T-helper 1 cell treated with Interleukin-12 subunit alpha and Interleukin-12 subunit beta and Interleukin-4 antibody, amounts not matched to agents 30 ng/mL and 1 ng/mL, for 36 hours (primary cell): ENCODE results near the gene CFAP251. TPM values are rescaled to one million over a fixed set of nuclear protein-coding genes. Genes with fewer than 3 reads are reported as not detected.
"Not testable (repeated sequence)": the region's sequence is repeated elsewhere in the genome, so short reads cannot be mapped to it uniquely, and the experiment has no call there.

Experiments used
- intact Hi-C: fragments of 100-400 bp; cut with micrococcal nuclease; formaldehyde crosslinking; loops from one replicate; pipeline ENCODE4 v1.15.1; 2024
- total RNA-seq: library from RNA; stranded (reverse); gene quantifications from 2 replicates; pipeline ENCODE4 v1.2.3, GENCODE V29; 2022

Gene CFAP251
- total RNA-seq, 1 donor from 2014 or later: 0.96 TPM

DNA sequence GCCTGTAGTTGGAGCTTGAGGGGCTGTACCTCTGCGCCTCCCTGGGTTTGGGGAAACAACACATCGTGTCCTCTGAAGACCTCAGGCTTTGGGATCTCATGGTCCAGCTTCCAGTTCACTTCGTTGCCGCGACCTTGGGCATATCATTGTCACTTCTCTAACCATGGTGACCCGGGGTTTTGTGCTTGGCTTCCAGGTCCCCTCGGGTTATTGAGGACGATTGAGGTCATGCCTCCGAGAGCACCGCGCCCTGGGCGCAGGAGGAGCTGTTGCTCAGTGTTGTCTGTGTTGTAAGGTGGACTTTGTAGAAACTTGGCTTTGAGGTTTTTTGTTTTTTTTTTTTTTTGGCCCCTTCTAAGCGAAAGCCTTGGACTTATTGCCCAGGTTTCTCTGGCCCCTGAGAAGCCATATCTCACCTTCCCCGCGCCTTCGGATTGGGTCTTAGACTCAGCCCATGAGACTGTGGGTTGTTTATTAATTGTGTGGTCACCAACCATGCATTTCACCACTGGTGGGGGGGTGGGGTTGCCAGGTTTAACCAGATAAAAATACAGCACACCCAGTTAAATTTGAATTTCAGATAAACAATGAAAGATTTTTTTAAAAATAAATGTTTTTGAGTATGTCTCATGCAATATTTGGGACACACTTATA, 105.9 kb downstream of the CFAP251 start:
- intact Hi-C loops: loop anchor here (5.0 kb wide), 1 partner anchor 107 kb away; the partner anchor contains the start of gene CFAP251

DNA sequence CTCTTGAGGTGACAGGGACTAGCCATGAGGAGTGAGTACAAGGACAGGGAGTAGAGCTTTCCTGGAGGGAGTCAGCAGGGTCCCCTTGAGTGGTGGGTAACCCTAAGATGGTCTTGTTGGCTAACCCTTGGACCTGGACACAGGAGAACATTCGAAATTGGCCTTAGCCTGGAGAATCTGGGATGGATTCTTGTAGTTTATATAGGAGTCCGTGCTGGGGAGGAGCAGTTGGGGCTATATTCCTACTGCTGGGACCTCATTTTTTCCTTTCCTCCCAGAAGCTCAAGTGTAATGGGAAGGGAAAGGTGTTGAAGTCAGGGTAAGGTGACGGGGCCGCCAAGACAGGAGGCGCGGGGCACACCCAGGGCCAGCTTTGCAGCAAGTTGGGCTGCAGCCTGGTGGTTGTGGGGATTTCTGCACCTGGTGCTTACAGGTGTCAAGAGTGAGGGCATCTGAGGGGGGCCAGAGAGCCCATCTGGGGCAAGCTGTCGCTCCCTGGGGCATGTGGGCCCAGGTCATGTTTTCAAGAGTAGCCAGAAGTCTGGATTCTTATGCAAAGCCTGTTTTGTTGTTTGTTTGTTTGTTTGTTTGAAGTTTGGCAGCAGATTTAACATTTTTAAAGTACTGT, 108.4 kb downstream of the CFAP251 start:
- intact Hi-C loops: no loop called here

DNA sequence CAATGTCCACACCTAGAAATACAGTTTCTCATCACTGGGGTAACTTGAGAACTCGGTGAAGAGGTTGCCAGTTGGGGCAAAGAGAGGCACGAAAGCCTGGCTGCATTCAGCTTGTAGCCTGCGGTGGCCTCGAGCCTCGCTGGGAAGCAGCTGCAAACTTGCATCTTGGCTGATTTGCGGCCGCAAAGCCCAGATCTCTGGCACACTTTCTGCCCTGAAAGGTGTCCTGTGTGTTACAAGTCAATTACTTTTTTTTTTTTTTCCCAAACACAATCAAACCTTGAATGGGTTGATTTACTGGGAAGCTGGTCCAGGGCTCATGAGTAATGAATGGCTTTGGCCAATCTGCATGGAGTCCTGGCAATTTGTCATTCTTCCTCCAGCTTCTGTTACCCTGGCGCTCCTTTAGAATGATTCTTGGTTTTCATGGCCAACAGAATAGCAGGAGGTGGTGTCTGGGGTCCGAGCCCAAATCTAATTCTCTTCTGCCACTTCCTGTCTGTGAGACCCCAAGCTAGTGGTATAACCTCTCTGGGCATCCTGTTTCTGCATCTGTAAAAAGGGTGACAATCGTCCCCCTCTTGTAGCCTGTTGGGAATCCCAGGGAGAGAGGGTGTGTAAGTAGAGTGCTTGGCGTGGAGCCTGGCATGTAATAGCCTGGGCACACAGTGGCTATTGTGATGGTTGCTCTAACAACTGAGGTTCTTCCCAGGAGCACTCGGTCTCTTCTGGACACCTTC, 109.9 kb downstream of the CFAP251 start:
- intact Hi-C loops: no loop called here

DNA sequence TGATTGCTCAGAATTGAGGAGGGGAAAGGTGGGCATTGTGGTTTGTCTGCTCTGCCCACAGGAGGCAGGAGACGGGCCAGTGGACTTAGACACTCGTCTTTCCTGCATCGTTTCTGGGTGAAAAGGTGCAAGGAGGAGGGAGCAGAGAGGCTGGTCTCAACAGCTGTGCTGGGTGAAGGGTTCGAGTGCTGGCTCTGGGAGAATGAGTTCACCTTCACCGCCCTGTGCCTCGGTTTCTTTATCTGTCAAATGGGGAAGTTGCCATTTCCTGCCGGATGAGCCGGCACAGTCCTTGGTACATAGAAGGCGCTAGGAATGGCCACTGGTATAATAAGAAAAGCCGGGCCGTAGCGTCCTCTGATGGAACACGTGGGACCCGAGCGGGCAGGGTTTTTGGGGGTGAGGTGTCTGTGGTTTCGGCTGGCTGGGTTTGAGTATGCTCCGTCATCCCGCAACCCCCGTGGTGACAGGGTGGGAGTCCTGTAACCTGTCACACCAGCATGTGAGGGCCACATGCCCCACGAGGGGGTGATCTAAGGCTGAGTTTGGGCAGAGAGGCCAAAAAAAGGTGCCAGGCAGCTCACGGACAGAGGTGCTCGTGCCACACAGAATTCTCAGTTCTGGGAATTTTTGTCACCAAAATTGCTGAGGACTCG, 110.6 kb downstream of the CFAP251 start:
- intact Hi-C loops: no loop called here

DNA sequence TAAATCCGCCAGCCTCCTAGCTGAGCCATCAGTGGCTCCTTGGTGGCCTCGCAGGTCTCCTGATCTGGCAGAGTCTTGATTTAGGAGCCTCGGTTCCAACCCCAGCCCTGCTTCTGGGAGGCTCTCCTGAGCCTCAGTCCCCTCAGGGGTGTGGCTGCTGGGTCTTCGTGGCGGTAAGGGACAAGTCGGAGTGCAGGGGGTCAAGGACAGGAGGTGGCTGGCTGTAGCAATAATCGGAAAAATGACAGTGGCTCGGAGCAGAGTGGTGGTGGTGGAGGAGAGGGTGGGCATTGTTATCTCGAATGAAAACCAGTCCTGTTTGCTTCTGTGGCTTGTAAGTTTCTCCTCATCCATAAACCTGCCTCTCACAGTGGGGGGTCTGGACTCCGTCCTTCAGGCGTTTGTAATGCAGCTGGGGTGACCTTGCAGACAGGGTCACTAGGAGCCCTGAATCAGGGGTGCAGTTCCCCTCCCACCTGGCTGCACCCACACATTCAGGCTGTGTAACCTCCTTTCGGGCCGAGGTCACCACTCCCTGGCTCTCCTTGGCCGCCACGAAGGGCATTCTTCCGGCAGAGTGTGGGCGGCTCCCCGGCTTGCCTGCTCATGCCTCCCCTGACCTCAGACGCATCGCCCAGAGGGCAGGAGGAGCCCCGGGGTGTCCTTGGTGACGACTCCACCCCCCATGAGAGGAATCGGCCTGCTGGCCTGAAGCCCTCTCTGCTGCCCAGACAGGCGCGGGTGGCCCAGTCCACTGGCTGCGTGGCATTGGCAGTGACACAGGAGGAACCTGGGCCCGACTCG, 111.4 kb downstream of the CFAP251 start:
- intact Hi-C loops: no loop called here

DNA sequence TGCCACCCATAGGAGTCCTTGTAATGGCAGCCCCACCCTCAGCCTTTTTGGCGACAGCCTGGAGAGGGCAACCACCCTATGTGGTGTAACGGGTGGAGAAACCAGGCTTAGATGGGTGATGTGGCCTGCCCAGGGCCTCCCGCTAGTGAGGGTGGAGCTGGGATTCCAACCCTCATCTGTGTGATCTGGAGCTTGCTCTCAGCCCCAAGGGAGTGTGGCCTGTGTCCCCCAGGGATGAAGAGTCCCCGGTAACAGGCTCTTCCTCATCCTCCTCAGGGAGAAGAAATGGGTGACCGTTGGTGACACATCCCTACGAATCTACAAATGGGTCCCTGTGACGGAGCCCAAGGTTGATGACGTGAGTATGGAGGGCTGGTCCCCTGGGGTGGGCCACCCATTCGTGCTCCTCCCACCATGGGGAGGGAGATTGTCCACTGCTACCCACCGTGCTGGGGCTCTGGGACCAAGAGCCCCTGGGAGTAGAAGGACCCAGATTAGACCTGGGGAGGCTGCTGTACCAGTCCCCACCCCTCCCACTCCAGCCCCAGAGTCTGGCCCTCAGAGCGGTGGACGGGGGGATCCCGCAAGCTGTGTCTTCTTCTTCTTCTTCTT, 112.1 kb downstream of the CFAP251 start:
- intact Hi-C loops: no loop called here

DNA sequence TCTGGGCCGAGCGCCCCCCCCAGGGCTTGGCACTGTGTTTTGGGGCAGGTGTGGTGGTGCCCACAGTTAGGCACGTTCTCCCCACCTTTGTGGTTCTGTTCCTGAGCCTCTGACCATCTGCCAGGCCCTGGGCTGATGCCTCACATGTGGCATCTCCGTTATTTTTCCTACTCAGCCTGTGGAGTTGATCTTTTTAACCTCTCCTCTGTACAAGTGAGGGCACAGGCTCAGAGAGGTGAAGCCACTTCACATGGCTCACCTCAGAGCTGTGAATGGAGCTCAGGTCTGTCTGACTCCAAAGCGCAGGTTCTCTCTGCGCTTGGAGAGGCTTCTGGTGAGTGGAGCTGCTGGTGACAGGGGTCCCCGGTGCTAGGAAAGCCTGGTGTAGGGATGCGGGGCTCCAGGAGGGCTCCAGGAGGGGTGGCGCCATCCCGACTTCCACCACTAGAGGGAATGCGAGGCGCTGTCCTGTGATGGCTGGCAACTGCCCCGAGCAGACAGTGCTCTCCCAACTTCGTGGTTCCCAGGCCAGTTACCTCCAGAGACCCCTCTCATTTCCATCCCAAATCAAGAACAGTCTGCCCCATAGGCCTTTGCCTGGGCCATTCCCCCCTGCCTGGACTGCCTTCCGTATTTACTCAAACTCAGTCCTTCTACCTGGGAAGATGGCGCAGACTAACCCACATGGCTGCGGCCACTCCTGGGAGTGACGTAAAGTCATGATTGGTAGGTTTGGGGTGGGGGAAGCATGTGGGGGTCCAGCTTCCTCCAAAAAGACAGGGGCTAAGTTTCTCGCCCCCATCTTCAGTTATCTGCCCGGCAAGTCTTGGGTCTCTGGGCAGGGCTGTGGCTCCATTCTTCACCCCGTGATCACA, 113.2 kb downstream of the CFAP251 start:
- intact Hi-C loops: no loop called here

DNA sequence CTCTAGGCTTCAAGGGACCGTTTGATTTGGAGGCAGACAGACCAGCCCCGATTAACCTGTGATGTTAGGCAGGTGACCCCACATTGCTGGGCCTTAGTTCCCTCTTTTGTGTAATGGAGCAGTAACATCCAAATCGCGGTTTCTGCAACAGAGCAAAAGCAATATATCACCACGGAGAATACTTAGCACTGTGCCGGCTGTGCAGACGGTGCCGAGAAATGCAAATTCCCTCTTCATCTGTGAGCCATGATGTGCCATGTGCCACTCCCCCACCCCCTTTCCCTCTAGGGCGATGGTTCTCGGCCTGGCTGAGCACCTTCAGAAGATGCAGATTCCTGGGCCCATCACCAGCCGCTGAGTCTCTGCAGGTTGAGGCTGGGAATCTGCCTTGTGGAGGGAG, 114.2 kb downstream of the CFAP251 start:
- intact Hi-C loops: no loop called here

DNA sequence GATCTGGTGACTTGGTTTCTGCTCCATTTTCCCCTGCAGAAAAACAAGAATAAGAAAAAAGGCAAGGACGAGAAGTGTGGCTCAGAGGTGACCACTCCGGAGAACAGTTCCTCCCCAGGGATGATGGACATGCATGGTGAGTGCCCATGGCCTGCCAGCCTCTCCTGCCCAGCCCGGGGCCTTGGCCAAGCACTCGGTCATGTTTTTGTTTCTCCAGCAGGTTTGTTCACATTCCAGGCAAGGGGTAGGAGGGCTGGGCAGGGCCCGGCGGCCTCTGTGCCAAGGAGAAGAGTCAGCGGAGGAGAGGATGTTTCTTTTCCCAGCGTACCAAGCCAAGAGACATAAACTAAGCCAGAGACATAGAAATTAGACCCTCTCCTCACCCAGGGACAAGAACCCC, 116.9 kb downstream of the CFAP251 start:
- intact Hi-C loops: no loop called here

DNA sequence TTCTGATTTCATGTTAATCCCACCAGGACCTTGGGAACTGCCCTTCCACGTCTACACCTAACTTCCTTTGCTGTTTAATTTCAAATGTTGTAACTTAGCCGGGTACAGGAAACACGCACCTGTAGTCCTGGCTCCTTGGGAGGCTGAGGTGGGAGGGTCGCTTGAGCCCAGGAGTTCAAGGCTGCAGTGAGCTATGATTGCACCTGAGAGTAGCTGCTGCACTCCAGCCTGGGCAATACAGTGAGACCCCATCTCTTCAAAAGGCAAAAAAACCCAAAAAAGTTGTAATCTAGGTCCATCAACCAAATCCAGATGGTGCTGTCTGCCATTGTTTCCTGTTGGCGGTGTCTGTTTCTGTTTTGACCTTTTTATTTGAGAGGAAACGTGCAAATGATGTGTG, 117.8 kb downstream of the CFAP251 start:
- intact Hi-C loops: no loop called here

DNA sequence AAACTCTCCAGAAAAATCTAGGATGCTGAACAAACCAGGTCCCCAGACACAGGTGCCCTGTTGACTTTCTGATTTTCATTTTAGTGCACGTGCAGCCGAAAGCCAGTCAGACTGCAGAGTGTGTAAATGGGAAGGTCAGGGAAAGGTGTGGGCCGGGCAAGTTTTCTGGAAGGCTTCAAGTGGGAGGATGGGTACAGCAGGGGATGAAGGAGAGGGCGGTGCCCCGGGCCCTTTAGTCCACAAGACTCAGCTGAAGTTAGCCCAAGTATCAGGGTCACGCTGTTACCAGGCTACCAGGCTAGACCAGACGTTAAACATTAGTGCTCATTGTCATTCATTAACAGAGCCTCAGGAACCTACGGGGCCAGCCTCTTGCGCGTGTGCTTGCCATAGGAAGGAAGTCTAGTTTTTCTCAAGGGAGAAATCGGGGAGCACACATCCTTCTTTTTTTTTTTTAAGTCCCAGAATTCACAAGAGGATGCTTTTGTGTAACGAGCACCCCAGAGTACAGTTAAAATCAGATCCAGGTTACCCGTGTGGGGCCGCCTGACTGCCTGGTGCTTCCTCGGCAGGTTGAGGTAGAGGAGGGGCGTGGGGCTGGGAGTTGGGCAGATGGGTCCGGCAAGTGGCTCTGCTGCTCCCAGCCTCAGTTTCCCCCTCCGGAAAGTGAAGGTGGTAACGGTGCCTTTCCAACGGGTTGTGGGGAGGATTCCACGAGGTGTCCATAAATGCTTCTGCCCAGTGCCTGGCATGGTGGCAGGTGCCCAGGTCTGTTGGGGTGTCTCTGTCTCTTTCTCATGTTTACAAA, 122.4 kb downstream of the CFAP251 start:
- intact Hi-C loops: no loop called here

DNA sequence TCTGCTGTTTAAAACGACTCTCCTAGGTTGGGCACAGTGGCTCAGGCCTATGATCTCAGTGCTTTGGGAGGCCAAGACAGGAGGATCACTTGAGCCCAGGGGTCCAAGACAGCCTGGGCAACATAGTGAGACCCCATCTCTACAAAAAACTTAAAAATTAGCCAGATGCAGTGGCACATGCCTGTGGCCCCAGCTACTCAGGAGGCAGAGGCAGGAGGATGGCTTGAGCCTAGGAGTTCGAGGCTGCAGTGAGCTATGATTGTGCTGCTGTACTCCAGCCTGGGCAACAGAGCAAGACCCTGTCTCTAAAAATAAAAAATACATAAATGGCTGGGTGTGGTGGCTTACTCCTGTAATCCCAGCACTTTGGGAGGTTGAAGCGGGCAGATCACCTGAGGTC, 123.1 kb downstream of the CFAP251 start:
- intact Hi-C loops: not testable (repeated sequence)

DNA sequence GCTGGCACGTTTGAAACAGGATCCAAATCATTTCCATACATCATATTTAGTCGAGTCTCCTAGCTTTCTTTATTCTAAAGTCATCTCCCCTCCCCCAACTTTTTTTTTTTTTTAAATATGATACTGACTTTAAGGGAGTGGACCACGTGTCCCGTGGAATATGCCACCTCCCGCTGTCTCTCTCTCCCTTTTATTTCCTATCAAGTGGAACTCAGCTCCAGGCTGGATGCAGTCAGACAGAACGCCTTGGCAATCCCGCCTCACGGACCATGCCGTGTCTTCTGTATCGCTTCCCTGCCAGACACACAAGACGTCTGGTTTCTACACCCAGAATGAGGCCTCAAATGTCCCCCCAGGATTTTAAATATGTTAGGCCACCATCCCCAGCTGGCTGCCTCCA, 124.5 kb downstream of the CFAP251 start:
- intact Hi-C loops: no loop called here

DNA sequence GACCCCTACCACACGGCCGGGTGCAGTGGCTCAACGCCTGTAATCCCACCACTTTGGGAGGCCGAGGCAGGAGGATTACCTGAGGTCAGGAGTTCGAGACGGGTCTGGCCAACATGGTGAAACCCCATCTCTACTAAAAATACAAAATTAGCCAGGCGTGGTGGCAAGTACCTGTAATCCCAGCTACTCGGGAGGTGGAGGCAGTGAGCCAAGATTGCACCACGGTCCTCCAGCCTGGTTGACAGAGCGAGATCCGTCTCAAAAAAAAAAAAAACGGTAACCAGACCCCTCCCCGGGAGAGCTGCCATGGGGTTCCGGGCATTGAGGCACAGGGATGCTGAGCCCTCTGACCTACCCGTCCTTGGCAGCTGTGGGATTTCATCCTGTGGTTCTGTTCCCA, 125.1 kb downstream of the CFAP251 start:
- intact Hi-C loops: no loop called here

DNA sequence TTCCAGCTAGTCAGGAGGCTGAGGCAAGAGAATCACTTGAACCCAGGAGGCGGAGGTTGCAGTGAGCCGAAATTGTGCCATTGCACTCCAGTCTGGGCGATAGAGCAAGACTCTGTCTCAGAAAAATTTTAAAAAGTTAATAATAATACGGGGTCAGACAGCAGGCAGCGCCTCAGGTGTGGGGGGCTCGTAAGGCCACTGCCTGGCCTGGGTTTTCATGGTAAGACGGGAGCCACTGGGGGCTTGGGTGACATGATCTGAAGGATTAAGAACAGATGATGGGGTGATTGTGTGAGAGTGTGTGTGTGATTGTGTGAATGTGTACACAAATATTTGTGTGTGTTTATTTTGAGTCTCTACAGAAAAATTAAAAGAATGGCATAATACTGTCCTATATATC, 126.9 kb downstream of the CFAP251 start:
- intact Hi-C loops: no loop called here

DNA sequence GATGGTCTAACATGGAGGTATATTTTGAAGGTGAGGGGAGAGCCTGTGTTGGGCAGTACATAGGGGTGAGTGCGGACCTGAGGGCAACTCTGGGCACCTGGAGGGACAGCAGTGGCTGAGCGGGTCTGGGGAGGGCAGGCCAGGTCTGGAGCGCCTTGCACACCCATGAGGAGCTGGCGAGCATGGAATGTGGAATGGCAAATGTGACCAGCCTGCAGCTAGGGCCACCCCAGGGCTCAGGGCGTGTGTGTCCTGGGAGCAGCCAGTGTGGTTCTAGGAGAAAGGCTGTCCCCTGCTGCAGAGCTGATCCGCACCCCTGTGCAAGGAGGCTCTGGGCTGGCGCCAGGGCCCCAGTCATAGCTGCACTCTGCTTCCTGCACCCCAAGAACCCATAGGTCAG, 127.8 kb downstream of the CFAP251 start:
- intact Hi-C loops: no loop called here

DNA sequence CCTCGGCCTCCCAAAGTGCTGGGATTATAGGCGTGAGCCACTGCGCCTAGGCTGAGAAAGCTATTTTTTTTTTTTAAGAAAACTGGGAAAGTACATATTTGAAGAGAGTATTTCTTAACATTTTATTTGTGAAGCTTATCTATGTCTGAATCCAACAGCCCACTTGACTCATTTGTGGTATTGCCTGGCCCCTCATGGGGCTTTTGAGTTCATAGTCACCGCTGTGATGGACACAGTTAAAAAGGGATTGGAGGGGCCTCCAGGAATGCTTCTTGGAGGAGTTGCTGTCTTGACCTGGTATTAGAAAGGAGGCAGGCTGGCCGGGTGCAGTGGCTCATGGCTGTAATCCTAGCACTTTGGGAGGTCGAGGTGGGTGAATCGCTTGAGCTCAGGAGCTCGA, 129.8 kb downstream of the CFAP251 start:
- intact Hi-C loops: no loop called here

DNA sequence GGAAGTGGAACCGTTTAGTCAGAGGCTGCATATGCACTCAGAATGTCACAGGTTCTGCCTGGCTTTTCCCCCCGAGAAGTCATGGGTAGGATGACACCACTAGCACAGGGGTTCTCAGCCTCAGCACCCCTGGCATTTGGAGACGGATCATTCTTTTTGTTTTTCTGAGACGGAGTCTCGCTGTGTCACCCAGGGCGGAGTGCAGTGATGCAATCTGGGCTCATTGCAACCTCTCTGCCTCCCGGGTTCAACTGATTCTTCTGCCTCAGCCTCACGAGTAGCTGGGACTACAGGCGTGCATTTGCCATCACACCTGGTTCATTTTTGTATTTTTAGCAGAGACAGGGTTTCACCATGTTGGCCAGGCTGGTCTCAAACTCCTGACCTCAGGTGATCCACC, 131.4 kb downstream of the CFAP251 start:
- intact Hi-C loops: no loop called here

DNA sequence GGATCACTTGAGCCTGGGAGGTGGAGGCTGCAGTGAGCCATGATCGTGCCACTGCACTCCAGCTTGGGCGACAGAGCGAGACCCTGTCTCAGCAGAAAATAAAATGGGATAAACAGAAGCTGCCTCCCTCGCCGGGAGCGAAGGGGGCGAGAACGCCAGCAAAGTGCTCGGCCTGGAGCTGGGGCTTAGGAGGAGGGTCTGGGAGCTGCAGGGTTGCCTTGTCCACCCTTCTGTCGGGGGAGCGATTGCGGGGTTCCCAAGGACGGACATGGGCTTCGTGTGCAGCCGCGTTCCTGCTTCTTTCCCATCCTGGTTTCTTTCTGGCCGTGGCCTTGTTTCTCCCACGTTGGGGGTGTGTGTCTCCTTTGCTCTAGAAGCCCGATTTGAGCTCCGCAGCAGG, 132.3 kb downstream of the CFAP251 start:
- intact Hi-C loops: no loop called here
